IMR-90 (cell line): ENCODE data around the gene GCNA. TPM values are rescaled to one million over a fixed set of nuclear protein-coding genes. Genes with fewer than 3 reads are reported as not detected.
"Not testable (repeated sequence)": the region's sequence is repeated elsewhere in the genome, so short reads cannot be mapped to it uniquely, and the experiment has no call there.

Experiments
- ATAC-seq: fragments of 200-7000 bp; cut with Tn5 transposase; 2 replicates; pipeline ENCODE4 v1.9.1; 2020; ENCODE audit warnings: low read depth, mild to moderate bottlenecking, moderate library complexity
- BruUV-seq: library from RNA; stranded (reverse); fragments of 400-500 nt; replicated peaks from 2 replicates; lab custom pipeline; 2021; lab: Mats Ljungman, UMichigan
- CTCF ChIA-PET: fragments of 300-600 bp; formaldehyde crosslinking; extraction: SDS; loops from one replicate; lab custom pipeline; 2021; ENCODE audit warnings: antibody characterized with exemption; lab: Yijun Ruan, JAX
- POLR2A ChIA-PET: fragments of 300-600 bp; sonication (Branson Sonifier 250); formaldehyde crosslinking; loops from one replicate; lab custom pipeline; 2022; ENCODE audit warnings: antibody characterized with exemption; ENCODE audit not compliant: unreplicated experiment; lab: Charles Lee
- DNase-seq: peaks from one replicate; pipeline ENCODE4 v3.0.0; 2013
- H2AFZ ChIP-seq: replicated peaks from 2 replicates; pipeline ENCODE3; 2013; ENCODE audit warnings: low read length, mild to moderate bottlenecking; ENCODE audit not compliant: poor library complexity
- H2AK5ac ChIP-seq: 2 replicates; pipeline ENCODE4 v1.6.1; 2013; ENCODE audit warnings: low read depth, low read length, inconsistent platforms
- H2AK9ac ChIP-seq: replicated peaks from 2 replicates; pipeline ENCODE3; 2013; ENCODE audit warnings: mild to moderate bottlenecking, low read depth, low read length, moderate library complexity; ENCODE audit not compliant: poor library complexity
- H2BK120ac ChIP-seq: 2 replicates; pipeline ENCODE4 v1.6.1; 2013; ENCODE audit warnings: low read depth, low read length, inconsistent platforms
- H2BK15ac ChIP-seq: 3 replicates; pipeline ENCODE4 v1.6.1; 2013; ENCODE audit warnings: low read depth, low read length, inconsistent platforms
- H2BK20ac ChIP-seq: 2 replicates; pipeline ENCODE4 v1.6.1; 2013; ENCODE audit warnings: low read depth, mild to moderate bottlenecking, inconsistent platforms, low read length, moderate library complexity
- H2BK5ac ChIP-seq: 2 replicates; pipeline ENCODE4 v1.6.1; 2013; ENCODE audit warnings: mild to moderate bottlenecking, low read depth, low read length, inconsistent platforms; ENCODE audit not compliant: poor library complexity, severe bottlenecking
- H3K14ac ChIP-seq: replicated peaks from 2 replicates; pipeline ENCODE4 v1.6.1; 2013; ENCODE audit warnings: low read depth, low read length, inconsistent platforms
- H3K18ac ChIP-seq: 2 replicates; pipeline ENCODE4 v1.6.1; 2013; ENCODE audit warnings: low read depth, low read length, control low read depth
- H3K23ac ChIP-seq: 2 replicates; pipeline ENCODE4 v1.6.1; 2013; ENCODE audit warnings: low read depth, low read length, inconsistent platforms
- H3K27ac ChIP-seq: 2 replicates; pipeline ENCODE4 v1.5.1; 2013; ENCODE audit warnings: mild to moderate bottlenecking, control low read depth, low read length; ENCODE audit not compliant: insufficient read depth
- H3K27me3 ChIP-seq: 2 replicates; pipeline ENCODE4 v1.6.1; 2013; ENCODE audit warnings: low read length; ENCODE audit not compliant: control insufficient read depth, insufficient read depth
- H3K36me3 ChIP-seq: 2 replicates; pipeline ENCODE4 v1.6.1; 2013; ENCODE audit warnings: low read length, mixed read lengths; ENCODE audit not compliant: control insufficient read depth, insufficient read depth
- H3K4ac ChIP-seq: 2 replicates; pipeline ENCODE4 v1.6.1; 2013; ENCODE audit warnings: low read depth, low read length, inconsistent platforms
- H3K4me1 ChIP-seq: 2 replicates; pipeline ENCODE4 v1.6.1; 2013; ENCODE audit warnings: low read length, mixed read lengths; ENCODE audit not compliant: control insufficient read depth, insufficient read depth
- H3K4me2 ChIP-seq: 2 replicates; pipeline ENCODE4 v1.6.1; 2013; ENCODE audit warnings: low read depth, mild to moderate bottlenecking, control low read depth, low read length, moderate library complexity
- H3K4me3 ChIP-seq: 2 replicates; pipeline ENCODE4 v1.5.1; 2013; ENCODE audit warnings: low read depth, mild to moderate bottlenecking, control low read depth, low read length, moderate library complexity; ENCODE audit not compliant: insufficient read depth
- H3K56ac ChIP-seq: 2 replicates; pipeline ENCODE4 v1.6.1; 2013; ENCODE audit warnings: low read length, inconsistent platforms; ENCODE audit not compliant: insufficient read depth; ENCODE audit errors: extremely low read depth
- H3K79me1 ChIP-seq, 2 experiments: 2 replicates each; pipeline ENCODE4 v1.6.1; 2013; ENCODE audit warnings: low read length in 2 of 2, inconsistent platforms in 1 of 2, low read depth in 1 of 2
- H3K9ac ChIP-seq: 2 replicates; pipeline ENCODE4 v1.6.1; 2013; ENCODE audit warnings: low read depth, low read length, control low read depth
- H3K9me1 ChIP-seq: 2 replicates; pipeline ENCODE4 v1.6.1; 2013; ENCODE audit warnings: low read length, inconsistent platforms; ENCODE audit not compliant: insufficient read depth
- H3K9me3 ChIP-seq: 2 replicates; pipeline ENCODE4 v1.6.1; 2013; ENCODE audit warnings: low read length; ENCODE audit not compliant: control insufficient read depth, insufficient read depth
- H4K20me1 ChIP-seq: 2 replicates; pipeline ENCODE4 v1.6.1; 2013; ENCODE audit warnings: low read length, inconsistent platforms; ENCODE audit not compliant: insufficient read depth
- H4K5ac ChIP-seq: 2 replicates; pipeline ENCODE4 v1.6.1; 2013; ENCODE audit warnings: mild to moderate bottlenecking, low read depth, low read length, control low read depth
- H4K8ac ChIP-seq, 2 experiments: 2 replicates each; pipeline ENCODE4 v1.6.1; 2013; ENCODE audit warnings: low read depth in 2 of 2, low read length in 2 of 2, control low read depth in 1 of 2, inconsistent platforms in 1 of 2
- H4K91ac ChIP-seq: 2 replicates; pipeline ENCODE4 v1.6.1; 2013; ENCODE audit warnings: low read depth, low read length, inconsistent platforms; ENCODE audit not compliant: insufficient read depth
- WGBS, 2 experiments: methylation state at CpG; one replicate each; pipeline versions ENCODE4 v1.1.5 to v1.1.7; 2013; ENCODE audit warnings: missing lambda C conversion rate in 2 of 2; ENCODE audit not compliant: insufficient read length in 1 of 2; ENCODE audit errors: extremely low coverage in 2 of 2; 5-methylcytosine and 5-hydroxymethylcytosine counted together
- dilution Hi-C: fragments of 300-500 bp; cut with HindIII; formaldehyde crosslinking; loops from one replicate; pipeline ENCODE4 v1.14.3; 2018; ENCODE audit warnings: low sequenced_read_pairs; ENCODE audit not compliant: unreplicated experiment
- in situ Hi-C: fragments of 300-500 bp; cut with MboI; formaldehyde crosslinking; loops from 3 replicates; pipeline ENCODE4 v1.14.3; 2019; ENCODE audit warnings: low sequenced_read_pairs, inconsistent platforms, mixed read lengths
- intact Hi-C: fragments of 100-400 bp; cut with micrococcal nuclease; formaldehyde crosslinking; loops from 2 replicates; pipeline ENCODE4 v1.10.0; 2022
- polyA plus RNA-seq, 3 experiments: library from polyadenylated mRNA; depleted of rRNA; stranded (reverse); fragments of >200 nt; gene quantifications; 2 replicates each; pipeline ENCODE4 v1.2.3, GENCODE V29; 2012; ENCODE audit warnings: low replicate concordance in 1 of 3
- total RNA-seq: library from RNA; depleted of rRNA; stranded (reverse); fragments of >200 nt; gene quantifications from 2 replicates; pipeline ENCODE4 v1.2.3, GENCODE V29; 2012

GCNA gene
- total and polyA plus RNA-seq, 2 of the 4 experiments (the other 2 are of a cell fraction): 0.90 to 1.3 TPM

GRCh38 chrX:71644406-71644805 is 66.2 kb downstream of the GCNA start:
- H3K18ac ChIP-seq, H4K5ac ChIP-seq, H3K4me3 ChIP-seq, ATAC-seq, H3K9ac ChIP-seq, H3K23ac ChIP-seq, H2BK20ac ChIP-seq, H2BK5ac ChIP-seq, CTCF ChIA-PET, H3K27me3 ChIP-seq, H4K20me1 ChIP-seq, H3K27ac ChIP-seq, H4K8ac ChIP-seq, H3K14ac ChIP-seq, H3K36me3 ChIP-seq, H3K9me1 ChIP-seq, H3K4ac ChIP-seq, POLR2A ChIA-PET, H2AK9ac ChIP-seq, H2AK5ac ChIP-seq, BruUV-seq, H3K56ac ChIP-seq, H3K4me2 ChIP-seq, H2BK120ac ChIP-seq, H3K4me1 ChIP-seq, H4K91ac ChIP-seq, H2BK15ac ChIP-seq, H3K79me1 ChIP-seq, dilution Hi-C loops, DNase-seq, H3K9me3 ChIP-seq, intact Hi-C loops, H2AFZ ChIP-seq: not testable (repeated sequence)
- in situ Hi-C loops: loop anchor here (25.0 kb wide), 1 partner anchor 882 kb away; no protein-coding TSS in a partner anchor
- no CpG with 5 or more reads among the region's 6 CpGs for WGBS, 2 experiments
